Panc1 (cell line): ENCODE measurements around the gene NACAD. TPM values are rescaled to one million over a fixed set of nuclear protein-coding genes. Genes with fewer than 3 reads are reported as not detected.

Source experiments
- ATAC-seq: fragments of 200-7000 bp; cut with Tn5 transposase; 2 replicates; pipeline ENCODE4 v1.9.1; 2020; ENCODE audit warnings: mild to moderate bottlenecking, moderate library complexity
- BruUV-seq: library from RNA; stranded (reverse); fragments of 400-500 nt; replicated peaks from 2 replicates; lab custom pipeline; 2021; lab: Mats Ljungman, UMichigan
- CTCF ChIA-PET: fragments of 300-600 bp; sonication (Branson Sonifier 250); formaldehyde crosslinking; loops from one replicate; lab custom pipeline; 2022; ENCODE audit warnings: antibody characterized with exemption; lab: Charles Lee
- POLR2A ChIA-PET: fragments of 300-600 bp; sonication (Branson Sonifier 250); formaldehyde crosslinking; loops from one replicate; lab custom pipeline; 2022; ENCODE audit warnings: antibody characterized with exemption; lab: Charles Lee
- DNase-seq: peaks from one replicate; pipeline ENCODE4 v3.0.0-alpha.2; 2010; ENCODE audit warnings: low read depth, low spot score
- H3K27ac ChIP-seq: 2 replicates; pipeline ENCODE4 v1.5.1; 2011; ENCODE audit warnings: mild to moderate bottlenecking, low read length, inconsistent platforms
- H3K27me3 ChIP-seq: fragments of 200-500 bp; sonication (Bioruptor generic); 2 replicates; pipeline ENCODE4 v1.6.0; 2014; ENCODE audit warnings: low read length, inconsistent platforms; ENCODE audit not compliant: control insufficient read depth, insufficient read depth
- H3K36me3 ChIP-seq: fragments of 200-500 bp; sonication (Bioruptor generic); 2 replicates; pipeline ENCODE4 v1.5.1; 2014; ENCODE audit warnings: inconsistent platforms, mild to moderate bottlenecking, low read length, moderate library complexity; ENCODE audit not compliant: control insufficient read depth, insufficient read depth
- H3K4me1 ChIP-seq: 2 replicates; pipeline ENCODE4 v1.5.1; 2011; ENCODE audit warnings: inconsistent platforms, mild to moderate bottlenecking, low read length, moderate library complexity; ENCODE audit not compliant: control insufficient read depth, insufficient read depth
- H3K4me3 ChIP-seq, 2 experiments: 2 replicates each; pipeline ENCODE4 v1.5.1; 2011 to 2012; ENCODE audit warnings: low read depth in 2 of 2, low read length in 2 of 2, mild to moderate bottlenecking in 2 of 2, inconsistent platforms in 1 of 2, moderate library complexity in 1 of 2
- H3K9me3 ChIP-seq: fragments of 200-500 bp; sonication (Bioruptor generic); 2 replicates; pipeline ENCODE4 v1.5.1; 2014; ENCODE audit warnings: low read depth, mild to moderate bottlenecking, inconsistent platforms, low read length, moderate library complexity; ENCODE audit not compliant: control insufficient read depth, insufficient read depth
- POLR2AphosphoS5 ChIP-seq: IDR thresholded peaks from 2 replicates; pipeline ENCODE4 v1.6.1; 2012; ENCODE audit warnings: mild to moderate bottlenecking, low read depth, low read length, moderate library complexity
- SIN3A ChIP-seq: IDR thresholded peaks from 2 replicates; pipeline ENCODE4 v1.6.1; 2012; ENCODE audit warnings: low read depth, mild to moderate bottlenecking, low read length, moderate library complexity, borderline replicate concordance; ENCODE audit not compliant: insufficient read depth
- TCF7L2 ChIP-seq: IDR thresholded peaks from 2 replicates; pipeline ENCODE4 v1.6.1; 2011; ENCODE audit warnings: mild to moderate bottlenecking, low read depth, low read length, inconsistent platforms
- in situ Hi-C: cut with HindIII; loops from 2 replicates; pipeline ENCODE4 v1.10.0; 2016; ENCODE audit warnings: low sequenced_read_pairs, low pct_unique_long_range_greater_than_20kb
- intact Hi-C: fragments of 100-400 bp; cut with micrococcal nuclease; formaldehyde crosslinking; loops from one replicate; pipeline ENCODE4 v1.10.0; 2022; ENCODE audit not compliant: unreplicated experiment
- total RNA-seq: library from RNA; stranded (reverse); gene quantifications from one replicate; pipeline ENCODE4 v1.2.1, GENCODE V29; 2021; ENCODE audit not compliant: unreplicated experiment
- TF ChIP-seq, protein P1 (sequence below): fragments of 450-650 bp; IDR thresholded peaks from 2 replicates; pipeline ENCODE4 v1.5.1; 2017; ENCODE audit warnings: mild to moderate bottlenecking
- TF ChIP-seq, protein P2 (sequence below), 2 experiments: IDR thresholded peaks; 2 replicates each; pipeline ENCODE4 v1.6.1; 2011 to 2012; ENCODE audit warnings: low read depth in 2 of 2, control low read depth in 1 of 2, low read length in 1 of 2, mild to moderate bottlenecking in 1 of 2, moderate library complexity in 1 of 2; ENCODE audit not compliant: insufficient read depth in 1 of 2

NACAD gene
- total RNA-seq, 1 experiment from 2014 or later: 5.3 TPM

DNA sequence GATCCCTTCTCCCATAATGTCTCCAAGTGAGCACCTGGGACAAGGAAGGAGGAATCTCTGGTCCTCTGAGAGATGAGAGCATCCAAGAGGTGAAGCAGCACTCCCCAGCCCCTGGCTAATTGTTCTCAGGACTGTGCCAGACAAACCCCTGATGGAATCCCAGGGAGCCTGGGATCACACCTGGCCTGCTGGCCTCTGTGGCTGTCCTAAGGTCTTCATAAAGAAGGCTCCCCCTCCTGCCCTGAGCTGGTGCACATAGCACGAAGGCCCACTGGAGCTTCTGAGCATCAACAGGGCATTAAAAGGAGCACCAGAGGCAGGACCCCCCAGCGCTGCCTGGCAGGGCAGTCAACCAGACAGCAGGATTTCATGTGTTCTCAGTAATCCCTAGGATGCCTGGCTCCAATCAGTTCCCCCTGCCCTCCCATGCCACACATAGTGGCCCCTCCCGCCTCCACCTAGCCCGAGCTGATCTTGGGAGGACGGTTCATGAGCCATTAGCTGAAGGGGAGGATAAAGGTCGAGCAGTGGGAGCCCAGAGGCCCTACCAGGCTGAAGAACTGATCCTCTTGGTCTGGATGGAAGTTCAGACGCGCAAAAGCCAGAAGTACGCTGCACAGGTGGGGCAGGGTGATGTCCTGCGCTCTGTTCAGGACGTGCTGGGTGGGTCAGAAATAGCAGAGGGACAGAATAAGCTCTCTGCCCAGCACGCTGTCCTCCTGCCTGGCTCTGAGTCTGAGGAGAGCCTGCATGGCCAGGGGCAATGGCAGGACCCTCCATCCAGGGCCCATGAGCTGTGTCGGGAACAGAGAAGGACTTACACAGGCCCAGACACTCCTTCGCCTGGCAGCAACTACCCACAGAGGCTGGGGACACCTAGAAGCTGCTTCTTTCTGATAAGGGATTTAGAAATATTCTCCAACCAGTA lies 14.3 kb upstream of the NACAD start:
- Histone ChIP-seq H3K27me3 (no peaks in the 10 kb centered on the region), H3K4me1 (peaks cover 8% of the 10 kb centered on the region; the same call in 1 of the 2 replicates), H3K4me3 (no peak overlapping the region), H3K36me3 (peaks cover 59% of the 10 kb centered on the region), H3K9me3 (no peaks in the 10 kb centered on the region), H3K27ac (no peak overlapping the region)
- in situ Hi-C loops (no loop called here), intact Hi-C loops (no loop called here)
- TF ChIP-seq, protein P1, sequence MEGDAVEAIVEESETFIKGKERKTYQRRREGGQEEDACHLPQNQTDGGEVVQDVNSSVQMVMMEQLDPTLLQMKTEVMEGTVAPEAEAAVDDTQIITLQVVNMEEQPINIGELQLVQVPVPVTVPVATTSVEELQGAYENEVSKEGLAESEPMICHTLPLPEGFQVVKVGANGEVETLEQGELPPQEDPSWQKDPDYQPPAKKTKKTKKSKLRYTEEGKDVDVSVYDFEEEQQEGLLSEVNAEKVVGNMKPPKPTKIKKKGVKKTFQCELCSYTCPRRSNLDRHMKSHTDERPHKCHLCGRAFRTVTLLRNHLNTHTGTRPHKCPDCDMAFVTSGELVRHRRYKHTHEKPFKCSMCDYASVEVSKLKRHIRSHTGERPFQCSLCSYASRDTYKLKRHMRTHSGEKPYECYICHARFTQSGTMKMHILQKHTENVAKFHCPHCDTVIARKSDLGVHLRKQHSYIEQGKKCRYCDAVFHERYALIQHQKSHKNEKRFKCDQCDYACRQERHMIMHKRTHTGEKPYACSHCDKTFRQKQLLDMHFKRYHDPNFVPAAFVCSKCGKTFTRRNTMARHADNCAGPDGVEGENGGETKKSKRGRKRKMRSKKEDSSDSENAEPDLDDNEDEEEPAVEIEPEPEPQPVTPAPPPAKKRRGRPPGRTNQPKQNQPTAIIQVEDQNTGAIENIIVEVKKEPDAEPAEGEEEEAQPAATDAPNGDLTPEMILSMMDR: no peak
- TF ChIP-seq, protein P2, sequence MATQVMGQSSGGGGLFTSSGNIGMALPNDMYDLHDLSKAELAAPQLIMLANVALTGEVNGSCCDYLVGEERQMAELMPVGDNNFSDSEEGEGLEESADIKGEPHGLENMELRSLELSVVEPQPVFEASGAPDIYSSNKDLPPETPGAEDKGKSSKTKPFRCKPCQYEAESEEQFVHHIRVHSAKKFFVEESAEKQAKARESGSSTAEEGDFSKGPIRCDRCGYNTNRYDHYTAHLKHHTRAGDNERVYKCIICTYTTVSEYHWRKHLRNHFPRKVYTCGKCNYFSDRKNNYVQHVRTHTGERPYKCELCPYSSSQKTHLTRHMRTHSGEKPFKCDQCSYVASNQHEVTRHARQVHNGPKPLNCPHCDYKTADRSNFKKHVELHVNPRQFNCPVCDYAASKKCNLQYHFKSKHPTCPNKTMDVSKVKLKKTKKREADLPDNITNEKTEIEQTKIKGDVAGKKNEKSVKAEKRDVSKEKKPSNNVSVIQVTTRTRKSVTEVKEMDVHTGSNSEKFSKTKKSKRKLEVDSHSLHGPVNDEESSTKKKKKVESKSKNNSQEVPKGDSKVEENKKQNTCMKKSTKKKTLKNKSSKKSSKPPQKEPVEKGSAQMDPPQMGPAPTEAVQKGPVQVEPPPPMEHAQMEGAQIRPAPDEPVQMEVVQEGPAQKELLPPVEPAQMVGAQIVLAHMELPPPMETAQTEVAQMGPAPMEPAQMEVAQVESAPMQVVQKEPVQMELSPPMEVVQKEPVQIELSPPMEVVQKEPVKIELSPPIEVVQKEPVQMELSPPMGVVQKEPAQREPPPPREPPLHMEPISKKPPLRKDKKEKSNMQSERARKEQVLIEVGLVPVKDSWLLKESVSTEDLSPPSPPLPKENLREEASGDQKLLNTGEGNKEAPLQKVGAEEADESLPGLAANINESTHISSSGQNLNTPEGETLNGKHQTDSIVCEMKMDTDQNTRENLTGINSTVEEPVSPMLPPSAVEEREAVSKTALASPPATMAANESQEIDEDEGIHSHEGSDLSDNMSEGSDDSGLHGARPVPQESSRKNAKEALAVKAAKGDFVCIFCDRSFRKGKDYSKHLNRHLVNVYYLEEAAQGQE (IDR thresholded peaks at IDR 0.05; ENCODE audit: insufficient read depth in 1 of 2, low read depth in 2 of 2, low read length in 1 of 2): no peak
- TF ChIP-seq TCF7L2: no peak
- no peak for TF ChIP-seq POLR2AphosphoS5
- TF ChIP-seq SIN3A: no peak
- POLR2A ChIA-PET: interaction anchor here (0.5 to 0.6 kb wide), 2 partner anchors 306 to 518 kb away, joined by 5 to 7 read pairs; no protein-coding TSS in a partner anchor
- no TSS peak for BruUV-seq
- CTCF ChIA-PET: interaction anchor here (1.0 kb wide), 1 partner anchor 12 kb away, joined by 4 read pairs; no protein-coding TSS in a partner anchor
- DNase-seq (no peak), ATAC-seq (no peak)

DNA sequence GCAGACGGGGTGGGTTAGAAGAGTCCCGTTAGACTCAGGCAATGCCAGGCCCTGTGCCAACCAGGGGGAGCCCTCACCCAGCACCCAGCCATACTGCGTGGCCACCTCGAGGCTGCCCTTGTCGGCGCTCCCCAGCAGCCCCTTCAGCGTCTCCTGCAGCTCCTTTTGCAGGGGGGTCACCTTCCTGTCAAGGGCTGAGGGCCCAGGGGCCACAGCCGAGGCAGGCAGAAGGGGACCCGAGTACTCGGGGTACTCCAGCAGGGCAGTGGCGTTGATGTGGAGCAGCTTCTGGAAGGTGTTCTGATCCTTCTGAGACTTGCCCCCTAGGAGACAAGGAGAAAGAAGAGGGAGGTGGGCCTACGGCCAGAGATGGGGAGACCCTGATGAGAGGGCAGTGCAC lies 13.0 kb upstream of the NACAD start:
- Histone ChIP-seq H3K9me3 (no peaks in the 10 kb centered on the region), H3K27me3 (no peaks in the 10 kb centered on the region), H3K36me3 (peaks cover 52% of the 10 kb centered on the region), H3K27ac (no peak overlapping the region), H3K4me1 (no peaks in the 10 kb centered on the region), H3K4me3 (no peak overlapping the region)
- in situ Hi-C loops (no loop called here), intact Hi-C loops (no loop called here)
- POLR2A ChIA-PET: no interaction called here
- ATAC-seq: no peak
- no TSS peak for BruUV-seq
- no peak for DNase-seq
- TF ChIP-seq SIN3A (no peak), POLR2AphosphoS5 (no peak), TCF7L2 (no peak)
- TF ChIP-seq, protein P2 (IDR thresholded peaks at IDR 0.05; ENCODE audit: insufficient read depth in 1 of 2, low read depth in 2 of 2, low read length in 1 of 2): no peak
- TF ChIP-seq, protein P1: no peak
- CTCF ChIA-PET: no interaction called here
